ENCODE data around the gene LOXL1.

LOXL1 gene

GRCh38 chr15:73882761-73883419, 43.4 kb upstream of the LOXL1 start:
- no peak overlapping the region for H3K9ac ChIP-seq (ENCODE audit: low read length)
- no peak overlapping the region for H3K27ac ChIP-seq (ENCODE audit: low read depth, low read length, poor library complexity, severe bottlenecking)
- H3K4me3 ChIP-seq (ENCODE audit: low read depth, low read length, poor library complexity, severe bottlenecking), result no peak overlapping the region
- TF ChIP-seq EZH2 (IDR thresholded peaks at IDR 0.05; ENCODE audit: borderline replicate concordance, low read length), result no peak
- TF ChIP-seq, protein P1, sequence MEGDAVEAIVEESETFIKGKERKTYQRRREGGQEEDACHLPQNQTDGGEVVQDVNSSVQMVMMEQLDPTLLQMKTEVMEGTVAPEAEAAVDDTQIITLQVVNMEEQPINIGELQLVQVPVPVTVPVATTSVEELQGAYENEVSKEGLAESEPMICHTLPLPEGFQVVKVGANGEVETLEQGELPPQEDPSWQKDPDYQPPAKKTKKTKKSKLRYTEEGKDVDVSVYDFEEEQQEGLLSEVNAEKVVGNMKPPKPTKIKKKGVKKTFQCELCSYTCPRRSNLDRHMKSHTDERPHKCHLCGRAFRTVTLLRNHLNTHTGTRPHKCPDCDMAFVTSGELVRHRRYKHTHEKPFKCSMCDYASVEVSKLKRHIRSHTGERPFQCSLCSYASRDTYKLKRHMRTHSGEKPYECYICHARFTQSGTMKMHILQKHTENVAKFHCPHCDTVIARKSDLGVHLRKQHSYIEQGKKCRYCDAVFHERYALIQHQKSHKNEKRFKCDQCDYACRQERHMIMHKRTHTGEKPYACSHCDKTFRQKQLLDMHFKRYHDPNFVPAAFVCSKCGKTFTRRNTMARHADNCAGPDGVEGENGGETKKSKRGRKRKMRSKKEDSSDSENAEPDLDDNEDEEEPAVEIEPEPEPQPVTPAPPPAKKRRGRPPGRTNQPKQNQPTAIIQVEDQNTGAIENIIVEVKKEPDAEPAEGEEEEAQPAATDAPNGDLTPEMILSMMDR (IDR thresholded peaks at IDR 0.05; ENCODE audit: low read length), result no peak
- no peaks in the 10 kb centered on the region for H3K9me2 ChIP-seq (ENCODE audit: low read depth, low read length)
- no peaks in the 10 kb centered on the region for H3K79me2 ChIP-seq (ENCODE audit: insufficient read depth, low read length)
- no peaks in the 10 kb centered on the region for H4K20me1 ChIP-seq (ENCODE audit: insufficient read depth, low read length)
- H2AFZ ChIP-seq (ENCODE audit: low read length), result no peak overlapping the region
- no peaks in the 10 kb centered on the region for H3K4me1 ChIP-seq (ENCODE audit: insufficient read depth, low read length, severe bottlenecking)
- no peak overlapping the region for H3K4me2 ChIP-seq (ENCODE audit: low read length)
- H3F3A ChIP-seq (ENCODE audit: insufficient read depth, low read length), result no peaks in the 10 kb centered on the region
- H3K9me3 ChIP-seq (ENCODE audit: low read length), result no peaks in the 10 kb centered on the region
- no peaks in the 10 kb centered on the region for H3K27me3 ChIP-seq (ENCODE audit: insufficient read depth, low read length)
- no peaks in the 10 kb centered on the region for H3K36me3 ChIP-seq (ENCODE audit: insufficient read depth, low read length)

- Histone ChIP-seq H3K36me3 (ENCODE audit: insufficient read depth, low read length) (no peaks in the 10 kb centered on the region), H3F3A (ENCODE audit: insufficient read depth, low read length) (no peaks in the 10 kb centered on the region), H3K4me3 (ENCODE audit: low read depth, low read length, poor library complexity, severe bottlenecking) (no peak overlapping the region), H3K4me1 (ENCODE audit: insufficient read depth, low read length, severe bottlenecking) (no peaks in the 10 kb centered on the region), H3K9me3 (ENCODE audit: low read length) (no peaks in the 10 kb centered on the region), H4K20me1 (ENCODE audit: insufficient read depth, low read length) (no peaks in the 10 kb centered on the region), H3K27me3 (ENCODE audit: insufficient read depth, low read length) (no peaks in the 10 kb centered on the region), H2AFZ (ENCODE audit: low read length) (no peak overlapping the region), H3K4me2 (ENCODE audit: low read length) (no peak overlapping the region), H3K9me2 (ENCODE audit: low read depth, low read length) (no peaks in the 10 kb centered on the region), H3K27ac (ENCODE audit: low read depth, low read length, poor library complexity, severe bottlenecking) (no peak overlapping the region), H3K79me2 (ENCODE audit: insufficient read depth, low read length) (no peaks in the 10 kb centered on the region), H3K9ac (ENCODE audit: low read length) (no peak overlapping the region)
- TF ChIP-seq, protein P1 (IDR thresholded peaks at IDR 0.05; ENCODE audit: low read length), result no peak
- no peak for TF ChIP-seq EZH2 (IDR thresholded peaks at IDR 0.05; ENCODE audit: borderline replicate concordance, low read length)
Measured at GRCh38 chr15:73884159-73884558, 42.1 kb upstream of the LOXL1 start.

- Histone ChIP-seq H3K9me3 (ENCODE audit: low read length) (no peaks in the 10 kb centered on the region), H3K4me1 (ENCODE audit: insufficient read depth, low read length, severe bottlenecking) (no peaks in the 10 kb centered on the region), H3K4me3 (ENCODE audit: low read depth, low read length, poor library complexity, severe bottlenecking) (no peak overlapping the region), H3K9me2 (ENCODE audit: low read depth, low read length) (no peaks in the 10 kb centered on the region), H3F3A (ENCODE audit: insufficient read depth, low read length) (no peaks in the 10 kb centered on the region), H3K36me3 (ENCODE audit: insufficient read depth, low read length) (no peaks in the 10 kb centered on the region), H3K4me2 (ENCODE audit: low read length) (no peak overlapping the region), H3K27ac (ENCODE audit: low read depth, low read length, poor library complexity, severe bottlenecking) (no peak overlapping the region), H3K79me2 (ENCODE audit: insufficient read depth, low read length) (no peaks in the 10 kb centered on the region), H3K27me3 (ENCODE audit: insufficient read depth, low read length) (no peaks in the 10 kb centered on the region), H4K20me1 (ENCODE audit: insufficient read depth, low read length) (no peaks in the 10 kb centered on the region), H3K9ac (ENCODE audit: low read length) (no peak overlapping the region), H2AFZ (ENCODE audit: low read length) (no peak overlapping the region)
- TF ChIP-seq EZH2 (IDR thresholded peaks at IDR 0.05; ENCODE audit: borderline replicate concordance, low read length), result no peak
- TF ChIP-seq, protein P1 (IDR thresholded peaks at IDR 0.05; ENCODE audit: low read length), result no peak
Measured at GRCh38 chr15:73885954-73886700, 40.1 kb upstream of the LOXL1 start.
